ENCODE results near the gene RMND5B.

- no peak for TF ChIP-seq CTCF (IDR thresholded peaks at IDR 0.05 in 8 of 11, conservative IDR thresholded peaks at IDR 0.05 in 3 of 11)
- TF ChIP-seq POLR2A (IDR thresholded peaks at IDR 0.05), result no peak
- no peak for TF ChIP-seq POLR2AphosphoS5 (IDR thresholded peaks at IDR 0.05)
These were observed 37.7 kb upstream of the RMND5B start for GRCh38 chr5:178093134-178093533.
